ENCODE measurements around the gene GSX2.
"Not testable (repeated sequence)": the region's sequence is repeated elsewhere in the genome, so short reads cannot be mapped to it uniquely, and the experiment has no call there.

The GSX2 gene

DNA sequence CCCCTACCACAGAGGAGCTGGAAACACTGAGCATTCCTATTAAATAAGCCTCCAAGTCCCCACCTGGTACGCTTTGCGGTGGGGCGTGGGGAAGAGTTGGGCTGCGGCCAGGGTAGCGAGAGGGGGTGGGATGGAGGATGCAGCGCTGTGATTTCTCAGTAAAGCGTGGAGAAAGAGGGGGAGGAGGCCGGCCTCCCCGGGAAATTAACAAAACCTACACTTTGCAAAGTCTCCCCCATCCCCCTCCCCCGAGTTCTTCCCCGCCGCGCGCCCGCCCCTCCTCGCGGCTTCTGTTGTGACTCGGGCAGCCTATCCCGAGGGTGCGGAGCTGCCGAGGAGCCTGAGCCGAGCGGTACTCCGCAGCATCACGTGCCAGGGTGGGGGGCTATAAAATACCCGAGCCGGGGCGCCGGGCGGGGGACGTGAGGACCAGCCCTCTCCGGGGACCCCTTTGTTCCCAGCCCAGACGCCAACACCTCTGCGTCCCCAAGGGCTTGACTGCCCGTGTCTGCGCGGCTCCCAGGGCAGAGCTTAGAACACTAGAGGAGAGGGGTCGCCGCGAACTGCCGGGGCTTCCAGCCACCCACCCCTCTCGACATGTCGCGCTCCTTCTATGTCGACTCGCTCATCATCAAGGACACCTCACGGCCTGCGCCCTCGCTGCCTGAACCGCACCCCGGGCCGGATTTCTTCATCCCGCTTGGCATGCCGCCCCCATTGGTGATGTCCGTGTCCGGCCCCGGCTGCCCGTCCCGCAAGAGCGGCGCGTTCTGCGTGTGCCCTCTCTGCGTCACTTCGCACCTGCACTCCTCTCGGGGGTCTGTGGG is at the start of gene GSX2:
Gene GSX2 (plus strand): TSS at position 416 of the 827 bp plus-strand sequence. CDS start 182 bp downstream, at position 598.
- no peak for TF ChIP-seq POLR2A (IDR thresholded peaks at IDR 0.05; ENCODE audit: low read length)
- TF ChIP-seq GATA1 (IDR thresholded peaks at IDR 0.05; ENCODE audit: low read depth, low read length) = no peak
- DNase-seq = no peak

DNA sequence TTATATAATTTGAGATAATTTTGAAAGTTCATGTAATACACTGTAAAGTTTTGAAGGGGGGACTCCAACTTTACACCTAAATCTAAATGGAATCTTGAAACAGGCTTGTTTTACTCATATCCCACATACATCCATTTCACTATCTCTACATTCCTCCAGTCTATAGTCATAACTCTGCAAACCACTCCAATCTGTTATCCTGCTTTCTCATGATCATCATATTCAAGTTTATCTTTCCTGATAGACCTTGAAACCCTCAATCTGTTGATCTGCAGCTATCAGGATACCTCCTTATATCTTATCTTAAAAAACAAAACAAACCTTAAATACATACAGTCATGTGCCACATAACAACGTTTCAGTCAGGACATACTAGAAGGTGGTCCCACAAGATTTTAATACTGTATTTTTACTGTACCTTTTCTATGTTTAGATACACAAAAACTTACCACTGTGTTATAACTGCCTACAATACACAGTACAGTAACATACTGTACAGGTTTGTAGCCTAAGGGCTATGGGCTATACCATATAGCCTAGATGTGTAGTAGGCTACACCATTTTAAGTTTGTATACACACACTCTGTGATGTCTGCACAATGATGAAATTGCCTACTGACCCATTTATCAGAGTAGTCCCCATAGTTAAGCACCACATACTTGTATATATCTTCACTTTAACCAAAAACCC is 49.6 kb upstream of the GSX2 start:
- DNase-seq = peak in 1 of 2 experiments; percentile 3
- TF ChIP-seq GATA1 (IDR thresholded peaks at IDR 0.05; ENCODE audit: low read depth, low read length) (no peak), POLR2A (IDR thresholded peaks at IDR 0.05; ENCODE audit: low read length) (no peak)

DNA sequence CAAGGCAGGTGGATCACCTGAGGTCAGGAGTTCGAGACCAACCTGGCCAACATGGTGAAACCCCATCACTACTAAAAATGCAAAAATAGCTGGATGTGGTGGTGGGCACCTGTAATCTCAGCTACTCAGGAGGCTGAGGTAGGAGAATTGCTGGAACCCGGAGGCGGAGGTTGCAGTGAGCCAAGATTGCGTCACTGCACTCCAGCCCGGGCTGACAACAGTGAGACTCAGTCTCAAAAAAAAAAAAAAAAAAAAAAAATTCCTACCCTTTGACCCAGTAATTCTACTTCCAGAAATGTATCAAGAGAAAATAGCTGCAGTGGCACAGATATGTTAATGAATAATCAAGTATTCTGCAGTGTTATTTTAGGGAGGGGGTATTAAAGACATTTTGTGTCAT is 46.6 kb upstream of the GSX2 start:
- not testable (repeated sequence) for DNase-seq

DNA sequence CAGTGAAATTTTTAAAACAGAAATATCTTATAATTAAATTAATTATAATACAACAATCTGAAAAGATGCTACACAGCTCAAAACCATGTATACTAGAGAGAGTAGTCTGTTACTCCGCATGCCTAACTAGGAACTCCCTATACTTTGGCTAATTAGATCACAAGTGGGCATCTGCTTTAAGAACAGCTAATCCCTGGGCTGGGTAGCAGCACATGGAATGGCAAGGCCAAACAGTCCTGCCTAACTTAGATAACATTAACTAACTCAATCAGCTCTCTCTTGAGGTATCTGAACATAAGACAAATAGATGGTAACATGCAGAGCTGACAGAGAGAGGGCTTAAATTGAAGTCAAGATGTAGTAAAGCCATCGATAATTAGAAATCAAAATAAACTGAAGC is 45.5 kb upstream of the GSX2 start:
- peak; percentile 21 to 70 for DNase-seq
- TF ChIP-seq POLR2A (IDR thresholded peaks at IDR 0.05; ENCODE audit: low read length) = no peak
- no peak for TF ChIP-seq GATA1 (IDR thresholded peaks at IDR 0.05; ENCODE audit: low read depth, low read length)

DNA sequence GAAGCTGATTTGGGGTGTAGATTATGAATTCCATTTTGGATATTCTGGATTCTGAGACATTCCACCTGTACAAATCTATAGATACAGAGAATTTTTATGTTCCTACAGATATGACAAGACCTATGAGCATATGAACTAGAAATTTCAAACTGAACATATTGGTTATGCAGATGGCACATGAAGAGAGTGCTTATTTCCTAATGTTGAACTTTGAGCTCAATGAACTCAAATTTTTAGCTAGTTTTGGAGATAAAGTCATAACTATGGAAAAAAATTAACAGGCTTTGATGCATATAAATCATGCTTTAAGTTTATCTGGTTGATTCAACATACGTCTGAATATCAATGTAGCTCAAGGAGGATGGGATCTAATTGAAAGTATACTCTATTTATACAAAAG is 44.5 kb upstream of the GSX2 start:
- DNase-seq = no peak
- TF ChIP-seq GATA1 (IDR thresholded peaks at IDR 0.05; ENCODE audit: low read depth, low read length) (no peak), POLR2A (IDR thresholded peaks at IDR 0.05; ENCODE audit: low read length) (no peak)

DNA sequence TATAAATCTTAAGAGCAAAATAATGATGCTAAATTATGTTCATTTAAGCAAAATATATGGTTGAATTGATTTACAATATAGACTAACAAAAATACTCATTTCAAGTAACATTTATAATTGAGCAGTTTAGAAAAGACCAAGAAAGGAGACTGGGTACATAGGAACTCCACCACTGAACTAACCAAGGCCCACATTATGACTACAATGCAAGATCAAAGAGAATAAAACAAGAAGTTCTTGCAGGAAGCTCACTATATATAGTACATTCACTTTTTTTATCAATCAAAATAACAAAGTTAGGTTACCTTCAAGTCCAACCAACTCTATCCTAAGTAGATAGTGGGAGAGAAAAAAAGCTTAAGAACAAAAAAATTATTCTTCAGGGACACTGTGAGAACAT is 43.6 kb upstream of the GSX2 start:
- DNase-seq = no peak
- TF ChIP-seq POLR2A (IDR thresholded peaks at IDR 0.05; ENCODE audit: low read length) (no peak), GATA1 (IDR thresholded peaks at IDR 0.05; ENCODE audit: low read depth, low read length) (no peak)

DNA sequence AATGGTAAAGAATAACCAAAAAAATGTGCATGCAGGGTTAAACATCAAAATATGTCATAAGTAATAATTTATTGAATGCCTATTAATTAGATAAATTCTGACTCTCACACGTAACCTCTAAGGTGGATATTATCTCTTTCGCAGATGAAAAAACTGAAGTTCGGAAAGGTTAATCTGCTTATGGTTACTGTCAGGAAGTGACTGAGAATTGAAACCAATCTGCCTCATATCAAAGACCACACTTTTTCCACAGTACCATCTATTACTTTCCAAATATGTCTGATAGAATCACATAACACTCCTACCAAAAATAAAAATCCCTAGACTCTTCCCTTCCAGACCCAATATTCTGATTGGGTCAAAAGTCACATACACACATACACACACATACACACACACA is 41.8 kb upstream of the GSX2 start:
- TF ChIP-seq GATA1 (IDR thresholded peaks at IDR 0.05; ENCODE audit: low read depth, low read length) = no peak
- no peak for DNase-seq

DNA sequence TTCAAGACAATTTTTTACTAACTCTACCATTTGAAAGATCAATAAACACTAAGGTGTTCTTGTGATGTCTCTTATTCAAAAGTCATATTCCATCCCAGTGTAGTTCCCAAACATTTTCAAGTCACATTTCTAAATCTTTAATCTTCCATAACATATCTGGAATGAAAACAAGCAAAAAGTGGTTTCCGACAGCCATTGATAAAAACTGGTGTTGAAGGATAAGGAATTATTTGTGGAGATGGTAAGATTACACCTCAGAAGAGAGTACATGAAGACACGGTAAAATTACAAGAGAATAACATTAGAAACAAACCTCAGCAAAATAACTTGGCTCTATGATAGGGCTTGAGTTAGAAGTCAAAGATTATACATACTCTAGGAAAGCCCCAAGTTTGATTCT is 39.8 kb upstream of the GSX2 start:
- TF ChIP-seq GATA1 (IDR thresholded peaks at IDR 0.05; ENCODE audit: low read depth, low read length) (no peak), POLR2A (IDR thresholded peaks at IDR 0.05; ENCODE audit: low read length) (no peak)
- peak; percentile 12 to 61 for DNase-seq

DNA sequence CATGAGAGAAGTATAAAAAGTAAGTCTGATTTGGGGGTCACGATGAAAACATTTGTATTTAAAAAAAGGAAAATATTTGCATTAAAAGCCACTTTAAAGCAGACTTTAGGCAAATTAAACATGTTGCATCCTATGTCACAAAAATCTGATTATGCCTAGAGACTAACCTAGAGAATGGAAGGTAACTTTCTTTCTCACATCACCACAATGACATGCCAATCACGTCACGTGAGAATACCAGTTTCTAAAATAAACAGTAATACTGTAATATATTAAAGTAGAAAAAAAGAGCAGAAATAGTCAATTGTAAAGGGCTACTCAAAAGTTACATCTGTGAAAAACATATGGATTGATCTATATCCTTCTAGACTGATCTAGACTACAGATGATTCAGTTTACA is 38.9 kb upstream of the GSX2 start:
- DNase-seq = no peak
- no peak for TF ChIP-seq GATA1 (IDR thresholded peaks at IDR 0.05; ENCODE audit: low read depth, low read length)
- no peak for TF ChIP-seq POLR2A (IDR thresholded peaks at IDR 0.05; ENCODE audit: low read length)

DNA sequence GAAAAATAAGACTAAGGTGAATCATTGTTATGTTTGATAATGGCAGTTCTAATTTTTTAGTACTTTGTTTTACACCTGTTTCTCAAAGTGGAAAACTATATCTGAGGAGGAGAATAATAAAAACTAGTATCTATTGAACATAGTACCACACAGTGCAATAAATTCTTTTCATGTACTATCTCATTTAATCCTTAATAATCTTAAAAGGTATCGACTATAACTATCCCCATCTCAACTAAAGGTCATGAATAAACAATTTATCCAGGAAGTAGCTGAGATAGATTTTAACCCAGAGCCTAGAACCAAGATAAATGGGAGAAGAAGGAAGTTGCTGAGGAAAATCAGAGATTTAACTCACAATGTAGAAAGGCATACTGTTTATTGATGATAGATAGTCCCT is 38.1 kb upstream of the GSX2 start:
- TF ChIP-seq POLR2A (IDR thresholded peaks at IDR 0.05; ENCODE audit: low read length) (no peak), GATA1 (IDR thresholded peaks at IDR 0.05; ENCODE audit: low read depth, low read length) (no peak)
- DNase-seq = no peak

DNA sequence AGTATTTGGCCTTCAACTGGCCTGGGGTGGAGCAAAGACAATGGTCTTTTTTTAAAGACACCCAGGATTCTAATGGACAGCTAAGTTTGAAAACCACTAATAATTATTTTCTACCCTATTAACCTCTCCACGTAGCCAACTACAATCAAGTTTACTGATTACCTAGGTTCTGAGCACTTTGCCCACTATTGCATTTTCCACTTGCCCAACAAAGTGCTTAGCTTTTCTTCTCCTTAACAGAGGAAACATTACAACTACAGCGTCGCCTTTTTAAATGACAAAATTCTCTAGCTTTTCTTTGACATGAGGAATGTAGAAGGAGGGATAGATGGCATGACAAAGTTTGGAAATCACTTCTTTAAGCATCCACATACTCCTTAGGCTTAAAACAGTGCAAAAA is 37.6 kb upstream of the GSX2 start:
- no peak for DNase-seq
- no peak for TF ChIP-seq POLR2A (IDR thresholded peaks at IDR 0.05; ENCODE audit: low read length)
- no peak for TF ChIP-seq GATA1 (IDR thresholded peaks at IDR 0.05; ENCODE audit: low read depth, low read length)

DNA sequence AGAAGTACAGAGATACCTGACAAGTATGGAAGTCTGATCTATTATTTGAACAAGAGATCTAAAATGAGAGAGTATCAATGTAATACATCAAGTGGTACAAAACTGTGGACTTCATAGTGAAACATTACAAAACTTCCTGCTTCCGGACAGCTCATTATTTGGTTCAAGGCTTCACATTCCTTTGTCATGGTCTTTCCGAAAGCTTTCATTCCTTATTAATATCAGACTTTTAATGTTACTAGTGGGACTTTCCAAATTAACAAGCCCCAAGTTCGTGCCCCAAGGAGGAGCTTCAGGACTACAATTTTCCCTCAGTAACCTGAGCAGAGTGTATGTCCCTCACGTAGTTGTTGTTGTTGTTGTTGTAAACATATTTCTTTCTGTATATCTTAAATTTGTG is 36.7 kb upstream of the GSX2 start:
- peak; percentile 51 to 71 for DNase-seq
- TF ChIP-seq GATA1 (IDR thresholded peaks at IDR 0.05; ENCODE audit: low read depth, low read length) (no peak), POLR2A (IDR thresholded peaks at IDR 0.05; ENCODE audit: low read length) (no peak)

DNA sequence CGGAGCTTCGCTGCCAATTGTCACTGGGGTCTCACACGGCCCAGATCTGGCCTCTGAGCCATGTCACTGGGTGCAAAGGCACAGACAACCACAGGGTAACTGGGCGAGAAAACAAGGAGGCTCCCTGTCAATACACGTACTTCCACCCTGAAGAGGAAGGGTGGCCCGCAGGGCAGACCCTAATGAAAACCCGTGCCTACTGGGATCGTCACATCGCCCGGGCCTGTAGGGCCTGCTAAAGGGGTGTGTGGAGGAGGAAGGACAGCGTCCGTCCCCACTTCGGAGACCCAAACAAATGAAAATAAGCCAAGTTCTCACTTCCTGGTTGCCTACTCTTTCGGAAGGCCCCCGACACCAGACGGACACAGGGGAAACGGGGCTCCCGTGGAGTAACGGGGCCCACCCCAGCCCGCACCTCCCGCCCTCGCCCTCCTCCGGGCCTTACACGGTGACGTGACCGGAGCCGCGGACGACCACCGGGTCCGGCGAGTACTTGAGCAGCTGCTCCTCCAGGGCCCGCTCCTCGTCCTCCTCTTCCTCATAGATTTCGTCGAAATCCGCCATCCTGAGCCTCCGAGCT is 36.1 kb upstream of the GSX2 start:
- peak; percentile 70 to 81 for DNase-seq
- TF ChIP-seq POLR2A (IDR thresholded peaks at IDR 0.05; ENCODE audit: low read length) (no peak), GATA1 (IDR thresholded peaks at IDR 0.05; ENCODE audit: low read depth, low read length) (no peak)

DNA sequence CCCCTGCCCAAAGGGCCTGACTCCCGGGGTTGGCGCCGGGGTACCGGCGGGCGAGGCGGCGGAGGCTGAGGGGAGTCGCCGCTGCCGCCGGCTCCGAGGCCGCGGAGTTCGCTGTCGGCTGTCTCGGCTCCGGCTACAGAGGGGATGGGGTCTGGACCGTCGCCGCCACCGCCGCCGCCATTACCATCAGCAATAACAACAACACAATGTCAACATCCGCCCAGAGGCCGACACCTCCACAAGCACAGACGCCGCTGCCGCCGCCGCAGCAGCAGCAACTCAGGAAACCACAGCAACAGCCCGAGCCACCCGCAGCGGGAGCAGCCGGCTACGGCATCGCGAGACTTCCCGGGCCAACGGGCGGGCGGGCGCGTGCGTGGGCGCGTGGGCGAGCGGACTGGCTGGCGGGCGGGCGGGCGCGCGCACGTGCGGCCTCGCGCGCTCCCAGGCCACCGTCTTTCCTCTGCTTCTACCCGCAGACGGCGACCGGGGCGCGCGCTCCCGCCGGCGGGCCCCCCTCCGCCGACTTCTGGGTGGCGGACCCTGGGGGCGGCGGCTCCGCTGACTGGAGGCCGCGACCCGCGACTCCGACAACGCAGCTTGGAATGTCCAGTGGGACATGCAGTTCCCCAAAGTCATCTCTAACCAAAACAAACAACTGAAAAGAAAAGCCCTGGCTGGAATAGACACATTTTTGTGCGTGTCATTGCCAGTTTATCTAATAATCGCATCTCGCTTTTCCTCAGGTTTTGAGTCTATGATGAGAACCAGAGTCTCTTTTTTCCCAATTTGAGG is 35.4 kb upstream of the GSX2 start, which contains the start of gene CHIC2:
Gene CHIC2 (minus strand): TSS at position 289 of the 795 bp plus-strand sequence. CDS start 305 bp downstream, outside the sequence.
- DNase-seq = peak; percentile 96 to 98
- no peak for TF ChIP-seq GATA1 (IDR thresholded peaks at IDR 0.05; ENCODE audit: low read depth, low read length)
- peak; percentile 94 for TF ChIP-seq POLR2A (IDR thresholded peaks at IDR 0.05; ENCODE audit: low read length)

All from erythroblast (primary cell).